Left lung (tissue), 10 donors: ENCODE measurements around the gene RAB40A. TPM values are rescaled to one million over a fixed set of nuclear protein-coding genes. Genes with fewer than 3 reads are reported as not detected.

ENCODE experiments used
- ATAC-seq: fragments of 200-7000 bp; cut with Tn5 transposase; one replicate; pipeline ENCODE4 v1.9.1; 2020; ENCODE audit warnings: moderate library complexity
- DNase-seq, 4 donors: peaks; one replicate each; pipeline ENCODE4 v3.0.0-alpha.2; 2013 to 2020
- H3K27ac ChIP-seq, 2 donors: fragments of 200-600 bp; sonication (generic) in 1 of 2; one replicate each; pipeline versions ENCODE4 v1.5.0 to v1.8.0; 2020 to 2021
- H3K27me3 ChIP-seq, 2 donors: fragments of 200-600 bp; sonication (generic) in 1 of 2; one replicate each; pipeline versions ENCODE4 v1.5.0 to v1.8.0; 2020 to 2021
- H3K36me3 ChIP-seq, 2 donors: fragments of 200-600 bp; sonication (generic) in 1 of 2; one replicate each; pipeline versions ENCODE4 v1.5.0 to v1.8.0; 2020 to 2021
- H3K4me1 ChIP-seq, 2 donors: fragments of 200-600 bp; one replicate each; pipeline ENCODE4 v1.8.0; 2021
- H3K4me3 ChIP-seq, 2 donors: fragments of 200-600 bp; sonication (generic) in 1 of 2; one replicate each; pipeline versions ENCODE4 v1.5.0 to v1.8.0; 2020 to 2021; ENCODE audit warnings: mild to moderate bottlenecking in 1 of 2
- H3K9me3 ChIP-seq, 2 donors: fragments of 200-600 bp; sonication (generic) in 1 of 2; one replicate each; pipeline versions ENCODE4 v1.5.0 to v1.8.0; 2020 to 2021
- CTCF ChIP-seq, 2 donors: fragments of 200-600 bp; sonication (generic) in 1 of 2; IDR thresholded peaks; one replicate each; pipeline versions ENCODE4 v1.5.0 to v1.8.0; 2021; ENCODE audit warnings: antibody characterized with exemption in 2 of 2
- intact Hi-C, 2 donors: fragments of 100-400 bp; cut with DNase I; formaldehyde crosslinking; loops; one replicate each; pipeline versions ENCODE4 v1.11.2 to v1.14.2; 2022
- polyA plus RNA-seq, 6 donors: library from polyadenylated mRNA; unstranded; fragments of 120-200 nt; gene quantifications; one replicate each; pipeline ENCODE4 v1.2.1, GENCODE V29; 2013; ENCODE audit not compliant: insufficient read length in 6 of 6
- total RNA-seq, 2 donors: library from RNA; stranded (reverse); fragmentation: NEBNext Ultra II Directional; extraction: Animal tissue kit (Norgen Biotek cat#: 25700); gene quantifications; one replicate each; pipeline ENCODE4 v1.2.1, GENCODE V29; 2021
- donor health status: DM: no; HTN: yes; CAD: no.
- donor health status: DM: no; HTN: no; CAD: no.

RAB40A gene
- total and polyA plus RNA-seq, 8 donors = 0.17 to 4.2 (median 3.5) TPM

GRCh38 chrX:103518571-103518970, 718 bp downstream of the RAB40A start:
- no peaks in the 10 kb centered on the region for H3K4me1 ChIP-seq
- H3K36me3 ChIP-seq = no peaks in the 10 kb centered on the region
- no peaks in the 10 kb centered on the region for H3K9me3 ChIP-seq
- DNase-seq (no peak), ATAC-seq (no peak)
- no peak overlapping the region for H3K27ac ChIP-seq
- TF ChIP-seq CTCF (IDR thresholded peaks at IDR 0.05) = no peak
- H3K4me3 ChIP-seq = no peak overlapping the region
- peaks cover 0 to 18% of the 10 kb centered on the region in 2 donors for H3K27me3 ChIP-seq
- intact Hi-C loops = no loop called here

GRCh38 chrX:103517246-103517645, 2.0 kb downstream of the RAB40A start:
- DNase-seq (no peak), ATAC-seq (no peak)
- H3K27ac ChIP-seq = no peak overlapping the region
- no peaks in the 10 kb centered on the region for H3K9me3 ChIP-seq
- intact Hi-C loops = no loop called here
- peaks cover 0 to 18% of the 10 kb centered on the region in 2 donors for H3K27me3 ChIP-seq
- H3K4me1 ChIP-seq = no peaks in the 10 kb centered on the region
- H3K36me3 ChIP-seq = no peaks in the 10 kb centered on the region
- no peak overlapping the region for H3K4me3 ChIP-seq
- no peak for TF ChIP-seq CTCF (IDR thresholded peaks at IDR 0.05)

- DNase-seq = peak in 1 of 4 donors; percentile 36
- intact Hi-C loops = no loop called here
- no peak overlapping the region for H3K27ac ChIP-seq
- TF ChIP-seq CTCF (IDR thresholded peaks at IDR 0.05) = no peak
- H3K9me3 ChIP-seq = no peaks in the 10 kb centered on the region
- peak; percentile 63 for ATAC-seq
- H3K36me3 ChIP-seq = no peaks in the 10 kb centered on the region
- H3K27me3 ChIP-seq = peaks cover 0 to 14% of the 10 kb centered on the region in 2 donors
- no peaks in the 10 kb centered on the region for H3K4me1 ChIP-seq
- no peak overlapping the region for H3K4me3 ChIP-seq
Measured at GRCh38 chrX:103513476-103514108, 5.7 kb downstream of the RAB40A start.

GRCh38 chrX:103513067-103513466, 6.2 kb downstream of the RAB40A start:
- no peak for DNase-seq
- Histone ChIP-seq H3K27me3 (peaks cover 0 to 9% of the 10 kb centered on the region in 2 donors), H3K4me3 (no peak overlapping the region), H3K36me3 (no peaks in the 10 kb centered on the region), H3K9me3 (no peaks in the 10 kb centered on the region), H3K27ac (no peak overlapping the region), H3K4me1 (no peaks in the 10 kb centered on the region)
- ATAC-seq = peak; percentile 32
- intact Hi-C loops = no loop called here
- TF ChIP-seq CTCF (IDR thresholded peaks at IDR 0.05) = no peak

- H3K4me1 ChIP-seq = no peaks in the 10 kb centered on the region
- intact Hi-C loops = no loop called here
- H3K27ac ChIP-seq = no peak overlapping the region
- H3K27me3 ChIP-seq = peaks cover 0 to 6% of the 10 kb centered on the region in 2 donors
- no peak for ATAC-seq
- H3K36me3 ChIP-seq = no peaks in the 10 kb centered on the region
- DNase-seq = no peak
- no peak for TF ChIP-seq CTCF (IDR thresholded peaks at IDR 0.05)
- no peaks in the 10 kb centered on the region for H3K9me3 ChIP-seq
- H3K4me3 ChIP-seq = no peak overlapping the region
Measured at GRCh38 chrX:103510031-103510430, 9.3 kb downstream of the RAB40A start.
